Measurements from ENCODE around the gene NTSR2.

Gene NTSR2

DNA sequence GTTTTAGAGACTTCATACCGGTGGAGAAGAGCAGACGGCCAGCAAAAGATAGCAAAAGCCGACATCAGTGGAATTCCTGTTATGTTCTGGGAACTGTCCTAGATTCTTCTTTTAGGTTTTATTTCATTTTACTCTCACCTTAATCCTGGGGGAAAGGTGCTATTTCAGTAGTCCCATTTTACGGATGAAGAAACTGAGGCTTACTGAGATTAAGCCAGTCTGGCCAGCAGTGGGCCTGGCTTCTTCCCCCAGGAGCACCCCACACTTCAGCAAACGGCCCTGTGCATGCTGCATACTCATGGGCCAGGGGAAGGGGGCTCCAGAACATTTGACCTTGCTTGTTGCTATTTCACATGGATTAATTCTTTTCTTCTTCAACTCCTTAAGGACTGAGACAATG lies 56.7 kb downstream of the NTSR2 start:
- H3K27ac ChIP-seq, result no peak overlapping the region
- TF ChIP-seq, protein P1, sequence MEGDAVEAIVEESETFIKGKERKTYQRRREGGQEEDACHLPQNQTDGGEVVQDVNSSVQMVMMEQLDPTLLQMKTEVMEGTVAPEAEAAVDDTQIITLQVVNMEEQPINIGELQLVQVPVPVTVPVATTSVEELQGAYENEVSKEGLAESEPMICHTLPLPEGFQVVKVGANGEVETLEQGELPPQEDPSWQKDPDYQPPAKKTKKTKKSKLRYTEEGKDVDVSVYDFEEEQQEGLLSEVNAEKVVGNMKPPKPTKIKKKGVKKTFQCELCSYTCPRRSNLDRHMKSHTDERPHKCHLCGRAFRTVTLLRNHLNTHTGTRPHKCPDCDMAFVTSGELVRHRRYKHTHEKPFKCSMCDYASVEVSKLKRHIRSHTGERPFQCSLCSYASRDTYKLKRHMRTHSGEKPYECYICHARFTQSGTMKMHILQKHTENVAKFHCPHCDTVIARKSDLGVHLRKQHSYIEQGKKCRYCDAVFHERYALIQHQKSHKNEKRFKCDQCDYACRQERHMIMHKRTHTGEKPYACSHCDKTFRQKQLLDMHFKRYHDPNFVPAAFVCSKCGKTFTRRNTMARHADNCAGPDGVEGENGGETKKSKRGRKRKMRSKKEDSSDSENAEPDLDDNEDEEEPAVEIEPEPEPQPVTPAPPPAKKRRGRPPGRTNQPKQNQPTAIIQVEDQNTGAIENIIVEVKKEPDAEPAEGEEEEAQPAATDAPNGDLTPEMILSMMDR (conservative IDR thresholded peaks at IDR 0.05), result no peak
- no peak for TF ChIP-seq ZFX (IDR thresholded peaks at IDR 0.05)

DNA sequence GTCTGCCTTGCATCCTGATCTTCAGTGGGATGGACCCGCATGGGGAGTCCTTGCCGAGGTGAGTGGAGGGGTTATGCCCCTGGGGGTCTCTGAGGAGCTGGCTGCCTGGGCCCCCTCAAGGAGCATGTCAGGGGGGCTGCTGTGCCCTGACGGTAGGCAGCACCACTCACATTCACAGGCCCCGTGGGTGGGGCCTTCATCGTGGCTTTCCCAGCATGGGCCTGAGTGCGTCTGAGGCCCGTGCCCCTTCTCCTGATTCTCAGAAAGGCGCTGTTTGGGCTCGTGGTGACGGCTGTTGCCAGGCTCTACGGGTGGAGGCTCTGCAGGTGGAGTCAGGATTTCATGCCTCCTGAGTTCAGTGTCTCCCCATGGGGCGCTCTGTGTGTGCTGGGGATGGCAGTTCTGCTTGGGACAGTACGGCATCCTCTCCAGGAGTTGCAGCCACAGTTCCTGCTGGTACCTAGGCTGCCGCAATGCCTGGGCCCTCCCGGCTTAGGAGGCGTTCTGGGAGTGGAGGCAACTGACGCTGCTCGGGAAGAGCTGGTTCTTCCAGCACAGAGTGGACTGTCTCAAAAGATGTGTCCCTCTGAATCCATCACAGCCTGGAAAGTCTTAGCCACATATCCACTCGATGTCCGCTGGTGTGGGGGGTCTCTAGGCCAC lies 57.3 kb downstream of the NTSR2 start:
- TF ChIP-seq, protein P1 (conservative IDR thresholded peaks at IDR 0.05), result no peak
- no peak for TF ChIP-seq ZFX (IDR thresholded peaks at IDR 0.05)
- no peak overlapping the region for H3K27ac ChIP-seq

DNA sequence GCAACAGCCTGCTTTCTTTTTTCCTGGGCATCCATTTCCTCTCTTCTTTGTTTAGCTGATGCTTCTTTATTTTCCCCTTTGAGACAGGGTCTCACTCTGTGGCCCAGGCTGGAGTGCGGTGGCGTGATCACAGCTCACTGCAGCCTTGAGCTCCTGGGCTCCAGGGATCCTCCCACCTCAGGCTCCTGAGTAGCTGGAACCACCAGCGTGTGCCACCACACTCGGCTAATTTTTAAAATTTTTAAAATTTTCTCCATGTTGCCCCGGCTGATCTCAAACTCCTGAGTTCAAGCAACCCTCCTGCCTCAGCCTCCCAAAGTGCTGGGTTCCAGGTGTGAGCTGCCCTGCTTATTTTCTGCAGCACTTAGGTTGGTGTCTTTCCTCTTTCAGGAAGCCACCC lies 58.7 kb downstream of the NTSR2 start:
- no peak for TF ChIP-seq ZFX (IDR thresholded peaks at IDR 0.05)
- TF ChIP-seq, protein P1 (conservative IDR thresholded peaks at IDR 0.05), result no peak
- H3K27ac ChIP-seq, result no peak overlapping the region

GRCh38 chr2:11610624-11611242 lies 59.3 kb downstream of the NTSR2 start:
- H3K27ac ChIP-seq, result no peak overlapping the region
- TF ChIP-seq ZFX (IDR thresholded peaks at IDR 0.05), result no peak
- TF ChIP-seq, protein P1 (conservative IDR thresholded peaks at IDR 0.05), result no peak

Measured in C4-2B (cell line).